ENCODE data around the gene SCAMP1.
"Not testable (repeated sequence)": the region's sequence is repeated elsewhere in the genome, so short reads cannot be mapped to it uniquely, and the experiment has no call there.

Gene SCAMP1

GRCh38 chr5:78377718-78378105 lies 17.3 kb downstream of the SCAMP1 start:
- no peaks in the 10 kb centered on the region for H3K27me3 ChIP-seq (ENCODE audit: control insufficient read depth in 2 of 2, insufficient read depth in 2 of 2, low read length in 2 of 2)
- no peaks in the 10 kb centered on the region for H3K36me3 ChIP-seq (ENCODE audit: control insufficient read depth in 2 of 2, insufficient read depth in 2 of 2, low read length in 2 of 2)
- no peak overlapping the region for H3K9ac ChIP-seq (ENCODE audit: low read depth in 1 of 2, low read length in 2 of 2)
- H3K4me3 ChIP-seq (ENCODE audit: low read length in 2 of 2): no peak overlapping the region
- H3K9me3 ChIP-seq (ENCODE audit: control insufficient read depth in 2 of 2, low read length in 2 of 2): no peaks in the 10 kb centered on the region
- no peak overlapping the region for H3K27ac ChIP-seq (ENCODE audit: low read depth in 2 of 2, low read length in 2 of 2)
- H3K4me1 ChIP-seq (ENCODE audit: control insufficient read depth in 2 of 2, insufficient read depth in 2 of 2, low read length in 2 of 2): no peaks in the 10 kb centered on the region

GRCh38 chr5:78387468-78388153 lies 27.2 kb downstream of the SCAMP1 start:
- H3K4me3 ChIP-seq (ENCODE audit: low read length in 2 of 2): no peak overlapping the region
- no peaks in the 10 kb centered on the region for H3K27me3 ChIP-seq (ENCODE audit: control insufficient read depth in 2 of 2, insufficient read depth in 2 of 2, low read length in 2 of 2)
- H3K27ac ChIP-seq (ENCODE audit: low read depth in 2 of 2, low read length in 2 of 2): no peak overlapping the region
- no peaks in the 10 kb centered on the region for H3K36me3 ChIP-seq (ENCODE audit: control insufficient read depth in 2 of 2, insufficient read depth in 2 of 2, low read length in 2 of 2)
- no peak overlapping the region for H3K9ac ChIP-seq (ENCODE audit: low read depth in 1 of 2, low read length in 2 of 2)
- H3K9me3 ChIP-seq (ENCODE audit: control insufficient read depth in 2 of 2, low read length in 2 of 2): no peaks in the 10 kb centered on the region
- H3K4me1 ChIP-seq (ENCODE audit: control insufficient read depth in 2 of 2, insufficient read depth in 2 of 2, low read length in 2 of 2): no peaks in the 10 kb centered on the region

- not testable (repeated sequence) for H3K9ac ChIP-seq (ENCODE audit: low read depth in 1 of 2, low read length in 2 of 2); H3K27ac ChIP-seq (ENCODE audit: low read depth in 2 of 2, low read length in 2 of 2); H3K27me3 ChIP-seq (ENCODE audit: control insufficient read depth in 2 of 2, insufficient read depth in 2 of 2, low read length in 2 of 2); H3K36me3 ChIP-seq (ENCODE audit: control insufficient read depth in 2 of 2, insufficient read depth in 2 of 2, low read length in 2 of 2); H3K4me1 ChIP-seq (ENCODE audit: control insufficient read depth in 2 of 2, insufficient read depth in 2 of 2, low read length in 2 of 2); H3K9me3 ChIP-seq (ENCODE audit: control insufficient read depth in 2 of 2, low read length in 2 of 2); H3K4me3 ChIP-seq (ENCODE audit: low read length in 2 of 2)
Observed at GRCh38 chr5:78391357-78391756, 30.9 kb downstream of the SCAMP1 start.

DNA sequence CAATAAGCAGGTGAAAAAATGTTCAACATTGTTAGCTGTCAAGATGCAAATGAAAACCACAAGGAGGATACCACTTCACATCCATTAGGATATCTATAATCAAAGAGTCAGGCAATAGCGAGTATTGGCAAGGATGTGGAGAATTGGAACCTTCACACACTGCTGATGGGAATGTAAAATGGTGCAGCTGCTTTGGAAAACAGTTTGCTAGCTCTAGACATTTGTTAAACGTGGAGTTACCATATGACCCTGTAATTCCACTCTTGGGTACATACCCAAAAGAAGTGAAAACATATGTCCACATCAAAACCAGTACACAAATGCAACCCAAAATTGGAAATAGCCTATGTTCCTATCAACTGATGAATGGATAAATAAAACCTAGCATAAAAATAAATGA lies 37.4 kb downstream of the SCAMP1 start:
- H3K9me3 ChIP-seq (ENCODE audit: control insufficient read depth in 2 of 2, low read length in 2 of 2): no peaks in the 10 kb centered on the region
- H3K4me3 ChIP-seq (ENCODE audit: low read length in 2 of 2): no peak overlapping the region
- no peaks in the 10 kb centered on the region for H3K36me3 ChIP-seq (ENCODE audit: control insufficient read depth in 2 of 2, insufficient read depth in 2 of 2, low read length in 2 of 2)
- H3K27ac ChIP-seq (ENCODE audit: low read depth in 2 of 2, low read length in 2 of 2): no peak overlapping the region
- H3K9ac ChIP-seq (ENCODE audit: low read depth in 1 of 2, low read length in 2 of 2): no peak overlapping the region
- no peaks in the 10 kb centered on the region for H3K4me1 ChIP-seq (ENCODE audit: control insufficient read depth in 2 of 2, insufficient read depth in 2 of 2, low read length in 2 of 2)
- no peaks in the 10 kb centered on the region for H3K27me3 ChIP-seq (ENCODE audit: control insufficient read depth in 2 of 2, insufficient read depth in 2 of 2, low read length in 2 of 2)

GRCh38 chr5:78399116-78399515 lies 38.7 kb downstream of the SCAMP1 start:
- H3K27ac ChIP-seq (ENCODE audit: low read depth in 2 of 2, low read length in 2 of 2): no peak overlapping the region
- H3K9ac ChIP-seq (ENCODE audit: low read depth in 1 of 2, low read length in 2 of 2): no peak overlapping the region
- no peak overlapping the region for H3K4me3 ChIP-seq (ENCODE audit: low read length in 2 of 2)
- no peaks in the 10 kb centered on the region for H3K27me3 ChIP-seq (ENCODE audit: control insufficient read depth in 2 of 2, insufficient read depth in 2 of 2, low read length in 2 of 2)
- no peaks in the 10 kb centered on the region for H3K4me1 ChIP-seq (ENCODE audit: control insufficient read depth in 2 of 2, insufficient read depth in 2 of 2, low read length in 2 of 2)
- H3K36me3 ChIP-seq (ENCODE audit: control insufficient read depth in 2 of 2, insufficient read depth in 2 of 2, low read length in 2 of 2): no peaks in the 10 kb centered on the region
- H3K9me3 ChIP-seq (ENCODE audit: control insufficient read depth in 2 of 2, low read length in 2 of 2): no peaks in the 10 kb centered on the region

- no peak overlapping the region for H3K9ac ChIP-seq (ENCODE audit: low read depth in 1 of 2, low read length in 2 of 2)
- no peak overlapping the region for H3K4me3 ChIP-seq (ENCODE audit: low read length in 2 of 2)
- H3K27me3 ChIP-seq (ENCODE audit: control insufficient read depth in 2 of 2, insufficient read depth in 2 of 2, low read length in 2 of 2): no peaks in the 10 kb centered on the region
- no peak overlapping the region for H3K27ac ChIP-seq (ENCODE audit: low read depth in 2 of 2, low read length in 2 of 2)
- no peaks in the 10 kb centered on the region for H3K9me3 ChIP-seq (ENCODE audit: control insufficient read depth in 2 of 2, low read length in 2 of 2)
- H3K4me1 ChIP-seq (ENCODE audit: control insufficient read depth in 2 of 2, insufficient read depth in 2 of 2, low read length in 2 of 2): peaks cover 0 to 5% of the 10 kb centered on the region in 2 donors
- H3K36me3 ChIP-seq (ENCODE audit: control insufficient read depth in 2 of 2, insufficient read depth in 2 of 2, low read length in 2 of 2): no peaks in the 10 kb centered on the region
Observed at GRCh38 chr5:78404682-78405293, 44.4 kb downstream of the SCAMP1 start.

GRCh38 chr5:78405829-78406750 lies 45.7 kb downstream of the SCAMP1 start:
- no peak overlapping the region for H3K27ac ChIP-seq (ENCODE audit: low read depth in 2 of 2, low read length in 2 of 2)
- H3K27me3 ChIP-seq (ENCODE audit: control insufficient read depth in 2 of 2, insufficient read depth in 2 of 2, low read length in 2 of 2): no peaks in the 10 kb centered on the region
- H3K4me1 ChIP-seq (ENCODE audit: control insufficient read depth in 2 of 2, insufficient read depth in 2 of 2, low read length in 2 of 2): peaks cover 0 to 5% of the 10 kb centered on the region in 2 donors
- no peak overlapping the region for H3K4me3 ChIP-seq (ENCODE audit: low read length in 2 of 2)
- no peak overlapping the region for H3K9ac ChIP-seq (ENCODE audit: low read depth in 1 of 2, low read length in 2 of 2)
- no peaks in the 10 kb centered on the region for H3K36me3 ChIP-seq (ENCODE audit: control insufficient read depth in 2 of 2, insufficient read depth in 2 of 2, low read length in 2 of 2)
- no peaks in the 10 kb centered on the region for H3K9me3 ChIP-seq (ENCODE audit: control insufficient read depth in 2 of 2, low read length in 2 of 2)

- no peaks in the 10 kb centered on the region for H3K9me3 ChIP-seq (ENCODE audit: control insufficient read depth in 2 of 2, low read length in 2 of 2)
- H3K36me3 ChIP-seq (ENCODE audit: control insufficient read depth in 2 of 2, insufficient read depth in 2 of 2, low read length in 2 of 2): no peaks in the 10 kb centered on the region
- H3K9ac ChIP-seq (ENCODE audit: low read depth in 1 of 2, low read length in 2 of 2): no peak overlapping the region
- H3K4me3 ChIP-seq (ENCODE audit: low read length in 2 of 2): no peak overlapping the region
- peaks cover 0 to 5% of the 10 kb centered on the region in 2 donors for H3K4me1 ChIP-seq (ENCODE audit: control insufficient read depth in 2 of 2, insufficient read depth in 2 of 2, low read length in 2 of 2)
- no peaks in the 10 kb centered on the region for H3K27me3 ChIP-seq (ENCODE audit: control insufficient read depth in 2 of 2, insufficient read depth in 2 of 2, low read length in 2 of 2)
- no peak overlapping the region for H3K27ac ChIP-seq (ENCODE audit: low read depth in 2 of 2, low read length in 2 of 2)
Observed at GRCh38 chr5:78407458-78407857, 47.0 kb downstream of the SCAMP1 start.

DNA sequence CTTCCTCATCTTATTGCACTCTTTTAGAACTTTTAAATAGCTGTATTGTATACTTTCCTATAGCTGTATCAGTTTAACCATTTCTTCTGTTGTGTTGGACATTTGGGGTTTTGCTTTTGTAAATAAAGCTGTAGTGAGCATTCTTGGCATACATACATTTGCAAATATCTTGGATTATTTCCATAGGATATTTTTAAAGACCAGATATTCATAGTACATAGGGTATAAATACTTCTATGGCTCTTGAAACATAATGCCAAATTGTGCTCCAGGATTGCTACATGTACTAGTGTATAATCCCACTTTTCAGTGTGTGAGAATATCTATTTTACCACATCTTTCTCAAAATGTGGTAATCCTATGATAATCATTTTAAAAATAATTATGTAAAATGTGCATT lies 51.2 kb downstream of the SCAMP1 start:
- Histone ChIP-seq H3K9ac (ENCODE audit: low read depth in 1 of 2, low read length in 2 of 2) (no peak overlapping the region), H3K27ac (ENCODE audit: low read depth in 2 of 2, low read length in 2 of 2) (no peak overlapping the region), H3K4me3 (ENCODE audit: low read length in 2 of 2) (no peak overlapping the region), H3K4me1 (ENCODE audit: control insufficient read depth in 2 of 2, insufficient read depth in 2 of 2, low read length in 2 of 2) (no peaks in the 10 kb centered on the region), H3K36me3 (ENCODE audit: control insufficient read depth in 2 of 2, insufficient read depth in 2 of 2, low read length in 2 of 2) (peaks cover 0 to 2% of the 10 kb centered on the region in 2 donors), H3K27me3 (ENCODE audit: control insufficient read depth in 2 of 2, insufficient read depth in 2 of 2, low read length in 2 of 2) (no peaks in the 10 kb centered on the region), H3K9me3 (ENCODE audit: control insufficient read depth in 2 of 2, low read length in 2 of 2) (no peaks in the 10 kb centered on the region)

All from mucosa of rectum (tissue), 2 donors.